HG03045 (cell line): Measurements from ENCODE around the gene PPP2R2B.

ENCODE experiments used
- ATAC-seq: cut with Tn5 transposase; IDR thresholded peaks from one replicate; pipeline ENCODE4 v1.9.1; 2021; ENCODE audit warnings: mild to moderate bottlenecking, moderate library complexity; ENCODE audit not compliant: unreplicated experiment

PPP2R2B gene

GRCh38 chr5:146660376-146660960 is 218.1 kb downstream of the PPP2R2B start:
- ATAC-seq = no peak

- no peak for ATAC-seq
These were observed 218.6 kb downstream of the PPP2R2B start for GRCh38 chr5:146659961-146660360.

GRCh38 chr5:146656703-146657102 is 221.9 kb downstream of the PPP2R2B start:
- ATAC-seq = no peak

- no peak for ATAC-seq
These were observed 225.0 kb downstream of the PPP2R2B start for GRCh38 chr5:146653560-146653959.

- ATAC-seq = no peak
These were observed 226.0 kb downstream of the PPP2R2B start for GRCh38 chr5:146652547-146652946.

GRCh38 chr5:146647656-146648199 is 230.8 kb downstream of the PPP2R2B start:
- ATAC-seq = no peak

- ATAC-seq = no peak
These were observed 232.1 kb downstream of the PPP2R2B start for GRCh38 chr5:146646441-146646840.

GRCh38 chr5:146645342-146645741 is 233.2 kb downstream of the PPP2R2B start:
- ATAC-seq = no peak

GRCh38 chr5:146644831-146645230 is 233.7 kb downstream of the PPP2R2B start:
- ATAC-seq = no peak

- no peak for ATAC-seq
These were observed 234.8 kb downstream of the PPP2R2B start for GRCh38 chr5:146643776-146644175.

GRCh38 chr5:146642410-146642809 is 236.1 kb downstream of the PPP2R2B start:
- ATAC-seq = no peak

GRCh38 chr5:146641941-146642340 is 236.6 kb downstream of the PPP2R2B start:
- no peak for ATAC-seq

- ATAC-seq = no peak
These were observed 238.2 kb downstream of the PPP2R2B start for GRCh38 chr5:146640285-146640896.

- ATAC-seq = no peak
These were observed 243.1 kb downstream of the PPP2R2B start for GRCh38 chr5:146635443-146635842.

- no peak for ATAC-seq
These were observed 245.2 kb downstream of the PPP2R2B start for GRCh38 chr5:146633323-146633764.

- ATAC-seq = no peak
These were observed 245.8 kb downstream of the PPP2R2B start for GRCh38 chr5:146632620-146633322.

GRCh38 chr5:146630472-146630871 is 248.1 kb downstream of the PPP2R2B start:
- ATAC-seq = no peak

- ATAC-seq = no peak
These were observed 249.6 kb downstream of the PPP2R2B start for GRCh38 chr5:146628950-146629349.

- no peak for ATAC-seq
These were observed 251.6 kb downstream of the PPP2R2B start for GRCh38 chr5:146626936-146627335.

GRCh38 chr5:146624179-146624578 is 254.4 kb downstream of the PPP2R2B start:
- ATAC-seq = no peak

- no peak for ATAC-seq
These were observed 254.9 kb downstream of the PPP2R2B start for GRCh38 chr5:146623666-146624065.

GRCh38 chr5:146623009-146623408 is 255.5 kb downstream of the PPP2R2B start:
- ATAC-seq = no peak
